Neural progenitor cell (in vitro differentiated cells): ENCODE measurements around the gene HARS2. TPM values are rescaled to one million over a fixed set of nuclear protein-coding genes. Genes with fewer than 3 reads are reported as not detected.

Experiments
- DNase-seq: peaks from one replicate; pipeline ENCODE4 v3.0.0-alpha.2; 2016; ENCODE audit warnings: low spot score
- H2AFZ ChIP-seq: fragments of 200-600 bp; sonication (generic); replicated peaks from 2 replicates; pipeline ENCODE4 v1.6.1; 2016; ENCODE audit warnings: antibody characterized with exemption
- H3F3A ChIP-seq: fragments of 200-600 bp; sonication (generic); 2 replicates; pipeline ENCODE4 v1.6.1; 2016; ENCODE audit warnings: antibody characterized with exemption, low read depth
- H3K27ac ChIP-seq: fragments of 200-600 bp; sonication (generic); 2 replicates; pipeline ENCODE4 v1.5.1; 2016; ENCODE audit warnings: mild to moderate bottlenecking
- H3K27me3 ChIP-seq: fragments of 200-600 bp; sonication (generic); 2 replicates; pipeline ENCODE4 v1.6.1; 2016; ENCODE audit warnings: mild to moderate bottlenecking, moderate library complexity
- H3K36me3 ChIP-seq: fragments of 200-600 bp; sonication (generic); 2 replicates; pipeline ENCODE4 v1.5.1; 2016
- H3K4me1 ChIP-seq: fragments of 200-600 bp; sonication (generic); 2 replicates; pipeline ENCODE4 v1.6.1; 2016; ENCODE audit warnings: mixed run types
- H3K4me2 ChIP-seq: fragments of 200-600 bp; sonication (generic); 2 replicates; pipeline ENCODE4 v1.6.1; 2016
- H3K4me3 ChIP-seq: fragments of 200-600 bp; sonication (generic); 2 replicates; pipeline ENCODE4 v1.5.1; 2016
- H3K79me2 ChIP-seq: fragments of 200-600 bp; sonication (generic); 2 replicates; pipeline ENCODE4 v1.6.1; 2016; ENCODE audit warnings: low read depth
- H3K9ac ChIP-seq: fragments of 200-600 bp; sonication (generic); 2 replicates; pipeline ENCODE4 v1.6.1; 2016
- H3K9me3 ChIP-seq: fragments of 200-600 bp; sonication (generic); 2 replicates; pipeline ENCODE4 v1.5.1; 2016; ENCODE audit warnings: low read depth
- H4K20me1 ChIP-seq: fragments of 200-600 bp; sonication (generic); 2 replicates; pipeline ENCODE4 v1.6.1; 2016; ENCODE audit warnings: low read depth
- H3K27ac Mint-ChIP-seq: 3 replicates; pipeline ENCODE4 v1.8.0; 2021; ENCODE audit warnings: mixed read lengths
- H3K27me3 Mint-ChIP-seq: 2 replicates; pipeline ENCODE4 v1.8.0; 2022; ENCODE audit warnings: low read depth, mild to moderate bottlenecking, inconsistent platforms, moderate library complexity, mixed read lengths; ENCODE audit not compliant: insufficient read depth
- H3K36me3 Mint-ChIP-seq: 3 replicates; pipeline ENCODE4 v1.8.0; 2021; ENCODE audit warnings: mixed read lengths
- H3K4me1 Mint-ChIP-seq: 3 replicates; pipeline ENCODE4 v1.8.0; 2021; ENCODE audit warnings: mixed read lengths
- H3K4me3 Mint-ChIP-seq: 3 replicates; pipeline ENCODE4 v1.8.0; 2021; ENCODE audit warnings: mild to moderate bottlenecking, moderate library complexity, mixed read lengths
- H3K9me3 Mint-ChIP-seq: 3 replicates; pipeline ENCODE4 v1.8.0; 2020; ENCODE audit warnings: mixed read lengths
- CTCF ChIP-seq: fragments of 200-600 bp; sonication (generic); IDR thresholded peaks from 2 replicates; pipeline ENCODE4 v1.5.1; 2017; ENCODE audit warnings: antibody characterized with exemption, mild to moderate bottlenecking
- EZH2 ChIP-seq: fragments of 200-600 bp; sonication (generic); IDR thresholded peaks from 2 replicates; pipeline ENCODE4 v1.6.1; 2017; ENCODE audit warnings: antibody characterized with exemption, mild to moderate bottlenecking, moderate library complexity
- EZH2phosphoT487 ChIP-seq: fragments of 200-600 bp; sonication (generic); IDR thresholded peaks from 2 replicates; pipeline ENCODE4 v1.6.1; 2017; ENCODE audit warnings: antibody characterized with exemption
- total RNA-seq: library from RNA; depleted of rRNA; stranded (reverse); fragments of >200 nt; gene quantifications from 2 replicates; pipeline ENCODE4 v1.2.3, GENCODE V29; 2015; ENCODE audit warnings: low replicate concordance

The HARS2 gene
- total RNA-seq, 1 donor from 2014 or later, result 30.6 TPM

DNA sequence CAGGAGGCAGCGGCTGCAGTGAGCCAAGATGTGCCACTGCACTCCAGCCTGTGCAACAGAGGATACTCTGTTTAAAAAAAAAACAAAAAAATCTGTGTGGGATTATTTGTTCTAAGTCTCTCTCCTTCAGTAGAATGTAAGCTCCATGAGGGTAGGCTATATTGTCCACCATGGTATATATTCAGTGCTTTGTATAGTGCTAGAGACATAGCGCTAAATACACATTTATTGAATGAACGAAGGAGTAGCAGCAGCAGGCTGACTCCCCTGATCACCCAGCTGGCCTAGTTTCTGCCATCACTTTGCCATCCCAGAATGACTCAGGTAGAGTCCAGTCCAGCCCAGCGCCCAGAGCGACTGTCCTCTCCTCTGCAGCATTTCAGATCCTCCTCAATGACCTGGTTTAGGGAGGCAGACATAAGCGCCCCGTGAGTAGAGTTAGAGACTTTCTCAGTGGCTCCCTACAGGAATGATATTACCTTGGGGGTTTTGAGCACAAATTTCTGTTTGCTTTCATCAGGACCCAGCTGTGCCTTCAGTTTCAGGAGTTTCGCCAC lies 801 bp upstream of the HARS2 start:
- Histone ChIP-seq H2AFZ (peak overlapping the region; percentile 92), H4K20me1 (peaks cover 11% of the 10 kb centered on the region), H3K27me3 (no peaks in the 10 kb centered on the region), H3K36me3 (no peaks in the 10 kb centered on the region), H3K4me2 (peak overlapping the region; percentile 82), H3K4me3 (peak overlapping the region; percentile 79), H3K79me2 (peaks cover 48% of the 10 kb centered on the region), H3K9ac (peak overlapping the region; percentile 61), H3F3A (peaks cover 12% of the 10 kb centered on the region), H3K27ac (no peak overlapping the region), H3K4me1 (no peaks in the 10 kb centered on the region), H3K9me3 (no peaks in the 10 kb centered on the region)
- Mint-ChIP-seq H3K9me3 (no peaks in the 10 kb centered on the region), H3K4me3 (peak overlapping the region; percentile 98), H3K36me3 (peaks cover 2% of the 10 kb centered on the region), H3K27ac (peak overlapping the region; percentile 76), H3K27me3 (no peaks in the 10 kb centered on the region), H3K4me1 (peaks cover 17% of the 10 kb centered on the region)
- DNase-seq, result no peak
- TF ChIP-seq CTCF (no peak), EZH2phosphoT487 (no peak), EZH2 (no peak)

DNA sequence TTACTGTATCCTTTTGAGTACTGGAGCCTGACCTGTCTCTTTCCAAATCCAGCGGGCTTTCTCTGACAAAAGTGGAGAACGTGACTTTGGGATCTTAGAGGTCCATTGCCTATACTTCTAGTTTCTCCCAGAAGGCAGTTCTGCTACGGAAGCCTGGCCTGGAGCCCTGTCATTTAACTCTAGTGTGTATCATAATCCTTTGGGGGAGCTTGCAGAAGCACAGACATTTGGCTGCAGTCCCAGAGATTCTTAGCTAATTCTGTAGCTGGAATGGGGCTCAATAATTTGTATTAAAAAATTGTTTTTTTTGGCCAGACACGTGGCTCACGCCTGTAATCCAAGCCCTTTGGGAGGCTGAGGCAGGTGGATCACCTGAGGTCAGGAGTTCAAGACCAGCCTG lies 3.0 kb downstream of the HARS2 start:
- Histone ChIP-seq H3K27ac (no peak overlapping the region), H2AFZ (no peak overlapping the region), H3K27me3 (no peaks in the 10 kb centered on the region), H3K4me2 (no peak overlapping the region), H3K4me3 (no peak overlapping the region), H3K9me3 (no peaks in the 10 kb centered on the region), H3K4me1 (no peaks in the 10 kb centered on the region), H3K9ac (no peak overlapping the region), H4K20me1 (peaks cover 11% of the 10 kb centered on the region), H3K79me2 (peaks cover 37% of the 10 kb centered on the region), H3K36me3 (no peaks in the 10 kb centered on the region), H3F3A (peaks cover 15% of the 10 kb centered on the region)
- DNase-seq, result no peak
- H3K36me3 Mint-ChIP-seq, result peaks cover 25% of the 10 kb centered on the region
- peaks cover 17% of the 10 kb centered on the region for H3K4me1 Mint-ChIP-seq
- TF ChIP-seq EZH2phosphoT487 (no peak), EZH2 (no peak), CTCF (no peak)
- H3K4me3 Mint-ChIP-seq, result no peak overlapping the region
- no peaks in the 10 kb centered on the region for H3K27me3 Mint-ChIP-seq
- no peaks in the 10 kb centered on the region for H3K9me3 Mint-ChIP-seq
- H3K27ac Mint-ChIP-seq, result no peak overlapping the region

- Histone ChIP-seq H3K4me3 (no peak overlapping the region), H2AFZ (no peak overlapping the region), H3F3A (peaks cover 11% of the 10 kb centered on the region), H3K4me2 (no peak overlapping the region), H3K4me1 (no peaks in the 10 kb centered on the region), H3K36me3 (peaks cover 3% of the 10 kb centered on the region), H3K27ac (no peak overlapping the region), H3K9me3 (no peaks in the 10 kb centered on the region), H3K79me2 (peaks cover 32% of the 10 kb centered on the region), H3K27me3 (no peaks in the 10 kb centered on the region), H3K9ac (no peak overlapping the region), H4K20me1 (peaks cover 11% of the 10 kb centered on the region)
- peaks cover 2% of the 10 kb centered on the region for H3K27me3 Mint-ChIP-seq
- H3K27ac Mint-ChIP-seq, result no peak overlapping the region
- H3K9me3 Mint-ChIP-seq, result no peaks in the 10 kb centered on the region
- no peak overlapping the region for H3K4me3 Mint-ChIP-seq
- peaks cover 28% of the 10 kb centered on the region for H3K36me3 Mint-ChIP-seq
- H3K4me1 Mint-ChIP-seq, result peaks cover 23% of the 10 kb centered on the region
- DNase-seq, result no peak
- no peak for TF ChIP-seq EZH2phosphoT487
- TF ChIP-seq EZH2, result no peak
- TF ChIP-seq CTCF, result no peak
Observed at GRCh38 chr5:140696891-140697492, 5.7 kb downstream of the HARS2 start.
